SU-DHL-6 (cell line): ENCODE results near the gene SLU7.

ENCODE experiments used
- H2AFZ ChIP-seq: fragments of 200-600 bp; sonication (generic); 2 replicates; pipeline ENCODE4 v1.6.1; 2014; ENCODE audit warnings: low read depth, mild to moderate bottlenecking, moderate library complexity, mixed read lengths, antibody characterized with exemption, low read length; ENCODE audit not compliant: severe bottlenecking
- H3F3A ChIP-seq: fragments of 200-600 bp; shearing (Covaris generic); 2 replicates; pipeline ENCODE4 v1.6.0; 2016; ENCODE audit warnings: antibody characterized with exemption, mild to moderate bottlenecking; ENCODE audit not compliant: insufficient read depth
- H3K27ac ChIP-seq: fragments of 200-600 bp; sonication (generic); 2 replicates; pipeline ENCODE4 v1.5.1; 2016; ENCODE audit warnings: low read depth, mild to moderate bottlenecking, low read length, moderate library complexity, mixed read lengths
- H3K27me3 ChIP-seq: fragments of 200-600 bp; sonication (generic), shearing (Covaris generic); 2 replicates; pipeline ENCODE4 v1.6.0; 2014; ENCODE audit warnings: mild to moderate bottlenecking, low read length
- H3K36me3 ChIP-seq: fragments of 200-600 bp; sonication (generic); 2 replicates; pipeline ENCODE4 v1.6.1; 2014; ENCODE audit warnings: mild to moderate bottlenecking, low read length, mixed read lengths
- H3K4me2 ChIP-seq: fragments of 300-600, 200-600 bp; shearing (Covaris generic), sonication (generic); 2 replicates; pipeline ENCODE4 v1.6.0; 2014; ENCODE audit warnings: low read length, low read depth, mild to moderate bottlenecking; ENCODE audit not compliant: poor library complexity, severe bottlenecking
- H3K4me3 ChIP-seq: fragments of 200-600 bp; sonication (generic); 2 replicates; pipeline ENCODE4 v1.5.1; 2014; ENCODE audit warnings: antibody characterized with exemption, low read length, mild to moderate bottlenecking, mixed read lengths; ENCODE audit not compliant: insufficient read depth, poor library complexity, severe bottlenecking
- H3K79me2 ChIP-seq: fragments of 200-600 bp; sonication (generic); 2 replicates; pipeline ENCODE4 v1.6.1; 2014; ENCODE audit warnings: mild to moderate bottlenecking, low read length, moderate library complexity; ENCODE audit not compliant: insufficient read depth
- H3K9ac ChIP-seq: fragments of 200-600 bp; sonication (generic); 2 replicates; pipeline ENCODE4 v1.7.0; 2014; ENCODE audit warnings: mild to moderate bottlenecking, low read length
- H3K9me2 ChIP-seq: fragments of 200-600 bp; sonication (generic); replicated peaks from 2 replicates; pipeline ENCODE4 v1.6.1; 2014; ENCODE audit warnings: low read length; ENCODE audit not compliant: insufficient read depth
- H3K9me3 ChIP-seq: fragments of 200-600 bp; sonication (generic); 2 replicates; pipeline ENCODE4 v1.6.1; 2014; ENCODE audit warnings: low read length, mixed read lengths; ENCODE audit not compliant: insufficient read depth
- H4K20me1 ChIP-seq: fragments of 200-600 bp; sonication (generic); 2 replicates; pipeline ENCODE4 v1.6.1; 2014; ENCODE audit warnings: low read depth, mild to moderate bottlenecking, antibody characterized with exemption, low read length, moderate library complexity, mixed read lengths
- CTCF ChIP-seq: fragments of 200-600 bp; sonication (generic); IDR thresholded peaks from one replicate; pipeline ENCODE4 v1.5.1; 2017; ENCODE audit warnings: antibody characterized with exemption, mild to moderate bottlenecking, low read length, moderate library complexity; ENCODE audit not compliant: insufficient read depth, poor library complexity, severe bottlenecking
- EZH2phosphoT487 ChIP-seq: fragments of 200-600 bp; sonication (generic), shearing (Covaris generic); conservative IDR thresholded peaks from 2 replicates; pipeline ENCODE4 v1.6.1; 2018; ENCODE audit warnings: mild to moderate bottlenecking, antibody characterized with exemption, low read length, moderate library complexity, mixed read lengths

Gene SLU7

GRCh38 chr5:160432787-160433186, 13.9 kb upstream of the SLU7 start:
- H3K4me3 ChIP-seq = no peak overlapping the region
- no peaks in the 10 kb centered on the region for H3K79me2 ChIP-seq
- no peak overlapping the region for H3K27ac ChIP-seq
- no peak overlapping the region for H2AFZ ChIP-seq
- TF ChIP-seq CTCF (no peak), EZH2phosphoT487 (no peak)
- H4K20me1 ChIP-seq = no peaks in the 10 kb centered on the region
- no peaks in the 10 kb centered on the region for H3K9me3 ChIP-seq
- no peaks in the 10 kb centered on the region for H3K27me3 ChIP-seq
- H3F3A ChIP-seq = peaks cover 26% of the 10 kb centered on the region
- no peaks in the 10 kb centered on the region for H3K9me2 ChIP-seq
- H3K36me3 ChIP-seq = peaks cover 18% of the 10 kb centered on the region; the same call in 1 of the 2 replicates
- no peak overlapping the region for H3K9ac ChIP-seq
- no peak overlapping the region for H3K4me2 ChIP-seq

- Histone ChIP-seq H3K4me2 (no peak overlapping the region), H3K9me3 (no peaks in the 10 kb centered on the region), H3K36me3 (peaks cover 23% of the 10 kb centered on the region), H3K27ac (no peak overlapping the region), H3K79me2 (no peaks in the 10 kb centered on the region), H3K4me3 (no peak overlapping the region), H3K9me2 (no peaks in the 10 kb centered on the region), H2AFZ (no peak overlapping the region), H4K20me1 (no peaks in the 10 kb centered on the region), H3K9ac (no peak overlapping the region), H3K27me3 (no peaks in the 10 kb centered on the region), H3F3A (peaks cover 26% of the 10 kb centered on the region)
- TF ChIP-seq CTCF (no peak), EZH2phosphoT487 (no peak)
These were observed 13.3 kb upstream of the SLU7 start for GRCh38 chr5:160432196-160432595.

GRCh38 chr5:160427607-160428006, 8.7 kb upstream of the SLU7 start:
- H4K20me1 ChIP-seq = no peaks in the 10 kb centered on the region
- H3K4me3 ChIP-seq = no peak overlapping the region
- peaks cover 39% of the 10 kb centered on the region for H3K79me2 ChIP-seq
- no peaks in the 10 kb centered on the region for H3K9me2 ChIP-seq
- H3K9ac ChIP-seq = no peak overlapping the region
- peaks cover 34% of the 10 kb centered on the region for H3F3A ChIP-seq
- H3K27ac ChIP-seq = no peak overlapping the region
- H3K36me3 ChIP-seq = peaks cover 55% of the 10 kb centered on the region
- TF ChIP-seq CTCF (no peak), EZH2phosphoT487 (no peak)
- H3K4me2 ChIP-seq = no peak overlapping the region
- no peaks in the 10 kb centered on the region for H3K9me3 ChIP-seq
- H2AFZ ChIP-seq = no peak overlapping the region
- H3K27me3 ChIP-seq = no peaks in the 10 kb centered on the region

- H2AFZ ChIP-seq = no peak overlapping the region
- H3K4me3 ChIP-seq = peak overlapping the region; percentile 83
- no peaks in the 10 kb centered on the region for H3K9me3 ChIP-seq
- peaks cover 41% of the 10 kb centered on the region for H3K36me3 ChIP-seq
- H3K9me2 ChIP-seq = no peaks in the 10 kb centered on the region
- no peaks in the 10 kb centered on the region for H3K27me3 ChIP-seq
- H3K79me2 ChIP-seq = peaks cover 56% of the 10 kb centered on the region
- H3K4me2 ChIP-seq = peak overlapping the region; percentile 99
- no peaks in the 10 kb centered on the region for H4K20me1 ChIP-seq
- H3K27ac ChIP-seq = peak overlapping the region; percentile 67
- peaks cover 36% of the 10 kb centered on the region for H3F3A ChIP-seq
- TF ChIP-seq CTCF (no peak), EZH2phosphoT487 (no peak)
- peak overlapping the region; percentile 73 for H3K9ac ChIP-seq
These were observed 4.2 kb upstream of the SLU7 start for GRCh38 chr5:160423099-160423498.
